Heart right ventricle (tissue), 16 donors: Measurements from ENCODE around the gene CNTN2. TPM values are rescaled to one million over a fixed set of nuclear protein-coding genes. Genes with fewer than 3 reads are reported as not detected.
A peak's percentile ranks its signal among the peaks of the same experiment; 100 is the strongest.

Source experiments
- ATAC-seq, 8 donors: fragments of 200-7000 bp; cut with Tn5 transposase; one replicate each; pipeline ENCODE4 v1.9.1; 2020; ENCODE audit warnings: mild to moderate bottlenecking in 8 of 8, moderate library complexity in 8 of 8, moderate number of reproducible peaks in 1 of 8
- DNase-seq, 2 donors: peaks; one replicate each; pipeline ENCODE4 v3.0.0-alpha.2; 2020
- H3K27ac ChIP-seq, 10 donors: fragments of 200-600 bp; sonication (generic) in 2 of 10; one replicate each; pipeline versions ENCODE4 v1.5.0 to v1.8.0; 2020 to 2022; ENCODE audit warnings: mild to moderate bottlenecking in 3 of 10
- H3K27me3 ChIP-seq, 7 donors: fragments of 200-600 bp; one replicate each; pipeline ENCODE4 v1.8.0; 2021 to 2022; ENCODE audit warnings: mild to moderate bottlenecking in 2 of 7
- H3K36me3 ChIP-seq, 9 donors: fragments of 200-600 bp; sonication (generic) in 1 of 9; one replicate each; pipeline versions ENCODE4 v1.5.0 to v1.8.0; 2020 to 2022; ENCODE audit warnings: mild to moderate bottlenecking in 2 of 9
- H3K4me1 ChIP-seq, 9 donors: fragments of 200-600 bp; sonication (generic) in 1 of 9; one replicate each; pipeline versions ENCODE4 v1.5.0 to v1.8.0; 2020 to 2022; ENCODE audit warnings: mild to moderate bottlenecking in 4 of 9
- H3K4me3 ChIP-seq, 10 donors: fragments of 200-600 bp; sonication (generic) in 2 of 10; one replicate each; pipeline versions ENCODE4 v1.5.0 to v1.8.0; 2020 to 2022; ENCODE audit warnings: mild to moderate bottlenecking in 7 of 10, moderate library complexity in 2 of 10
- H3K9me3 ChIP-seq, 11 donors: fragments of 200-600 bp in 10 of 11; sonication (generic) in 2 of 11; one replicate each; pipeline versions ENCODE4 v1.5.0 to v1.8.0; 2013 to 2022; ENCODE audit warnings: mild to moderate bottlenecking in 2 of 11, control low read depth in 1 of 11, moderate library complexity in 1 of 11
- WGBS, 2 donors: extraction: QIAGEN DNeasy Blood & Tissue Kit; methylation state at CpG; one replicate each; pipeline ENCODE4 v1.1.7; 2013; ENCODE audit warnings: inconsistent platforms in 1 of 2; 5-methylcytosine and 5-hydroxymethylcytosine counted together
- intact Hi-C, 10 donors: fragments of 100-400 bp; cut with DNase I; formaldehyde crosslinking; loops; one replicate each; pipeline versions ENCODE4 v1.11.1 to v1.14.2; 2022
- polyA plus RNA-seq, 2 donors: library from polyadenylated mRNA; stranded (reverse); fragments of 200-250 nt; gene quantifications; one replicate each; pipeline ENCODE4 v1.2.3, GENCODE V29; 2013
- total RNA-seq, 10 donors: library from RNA; stranded (reverse); fragmentation: NEBNext Ultra II Directional in 3 of 10; extraction: Animal tissue kit (Norgen Biotek cat#: 25700) in 3 of 10; gene quantifications; one replicate each; pipeline versions ENCODE4 v1.2.1 to v1.2.4, GENCODE V29; 2021 to 2023
- TF ChIP-seq, protein P1 (sequence below), 9 donors: fragments of 200-600 bp; sonication (generic) in 2 of 9; IDR thresholded peaks; one replicate each; pipeline versions ENCODE4 v1.5.0 to v1.8.0; 2021 to 2022; ENCODE audit warnings: antibody characterized with exemption in 9 of 9, mild to moderate bottlenecking in 5 of 9, moderate library complexity in 1 of 9
- donor health status: Arrhythmogenic right ventricular cardiomyopathy.
- donor health status: ischemic (EF 13 %, LVEDD 7.1; RV severe dilation, severe dysfunction).
- donor health status: healthy with polysubstance abuse.
- donor health status: DM: no; HTN: yes; CAD: no.
- donor health status: DM: no; HTN: no; CAD: no.
- donor health status: ischemic (EF 25% LVEDD 6.9; RV normal size, moderate dysfunction).
- donor health status: ischemic (EF 25% LVEDD 5.7; RV mildly dilated, moderate dysfunction).
- donor health status: healthy.
- donor health status: DM: yes; HTN: yes; CAD: no.
- donor health status: Ischemic cardiomyopathy.
- donor health status: ischemic (EF 35%, LVEDD 5.7; RV mildly dilated, moderate dysfunction).
- donor health status: nonischemic (EF 11% LVEDD 7.7; RV severe dilation, severe dysfunction).
- donor health status: DM: yes; HTN: yes; CAD: no.
- donor health status: PGD.
- donor health status: ischemic (EF 29% LVEDD 5.4; RV normal size, mild dysfunction).
- donor health status: nonischemic (EF 23%, LVEDD 6.1; RV moderate dilation, normal function).

CNTN2 gene
- total and polyA plus RNA-seq, 12 donors, result 0.04 to 0.73 (median 0.25) TPM; not detected in 3

GRCh38 chr1:205046870-205047269 lies 3.9 kb downstream of the CNTN2 start:
- Histone ChIP-seq H3K9me3 (no peaks in the 10 kb centered on the region), H3K4me3 (no peak overlapping the region), H3K36me3 (no peaks in the 10 kb centered on the region), H3K27ac (no peak overlapping the region), H3K27me3 (peaks cover 14 to 72% (median 62%) of the 10 kb centered on the region in 7 donors), H3K4me1 (peaks cover 0 to 10% (median 0%) of the 10 kb centered on the region in 9 donors)
- TF ChIP-seq, protein P1, sequence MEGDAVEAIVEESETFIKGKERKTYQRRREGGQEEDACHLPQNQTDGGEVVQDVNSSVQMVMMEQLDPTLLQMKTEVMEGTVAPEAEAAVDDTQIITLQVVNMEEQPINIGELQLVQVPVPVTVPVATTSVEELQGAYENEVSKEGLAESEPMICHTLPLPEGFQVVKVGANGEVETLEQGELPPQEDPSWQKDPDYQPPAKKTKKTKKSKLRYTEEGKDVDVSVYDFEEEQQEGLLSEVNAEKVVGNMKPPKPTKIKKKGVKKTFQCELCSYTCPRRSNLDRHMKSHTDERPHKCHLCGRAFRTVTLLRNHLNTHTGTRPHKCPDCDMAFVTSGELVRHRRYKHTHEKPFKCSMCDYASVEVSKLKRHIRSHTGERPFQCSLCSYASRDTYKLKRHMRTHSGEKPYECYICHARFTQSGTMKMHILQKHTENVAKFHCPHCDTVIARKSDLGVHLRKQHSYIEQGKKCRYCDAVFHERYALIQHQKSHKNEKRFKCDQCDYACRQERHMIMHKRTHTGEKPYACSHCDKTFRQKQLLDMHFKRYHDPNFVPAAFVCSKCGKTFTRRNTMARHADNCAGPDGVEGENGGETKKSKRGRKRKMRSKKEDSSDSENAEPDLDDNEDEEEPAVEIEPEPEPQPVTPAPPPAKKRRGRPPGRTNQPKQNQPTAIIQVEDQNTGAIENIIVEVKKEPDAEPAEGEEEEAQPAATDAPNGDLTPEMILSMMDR (IDR thresholded peaks at IDR 0.05), result no peak
- peak in 1 of 8 donors; percentile 36 for ATAC-seq
- no peak for DNase-seq
- 44 to 51% methylated on average over 4 of the region's 4 CpGs for WGBS, 2 donors
- intact Hi-C loops, result no loop called here

DNA sequence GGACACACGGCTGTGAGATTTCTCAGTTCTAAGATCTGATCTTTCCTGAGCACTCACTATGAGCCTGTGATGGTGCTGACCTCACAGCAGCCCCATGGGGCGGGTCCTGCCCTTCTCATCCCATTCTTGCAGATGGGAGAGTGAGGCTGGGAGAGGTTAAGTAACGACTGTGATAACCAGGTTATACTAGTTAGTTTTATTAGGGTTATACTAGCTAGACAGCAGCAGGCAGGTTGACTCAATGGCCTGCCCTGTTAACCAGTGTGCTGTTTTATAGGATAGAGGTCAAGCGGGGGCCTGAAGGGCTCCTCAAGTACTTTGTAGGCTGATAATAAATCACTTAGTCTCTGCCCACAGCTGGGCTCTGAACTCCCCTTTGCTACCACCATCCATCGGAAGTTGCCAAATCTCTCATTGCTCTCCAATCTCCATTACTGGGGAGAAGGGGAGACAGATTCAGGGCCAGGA lies 4.8 kb downstream of the CNTN2 start:
- intact Hi-C loops, result no loop called here
- Histone ChIP-seq H3K27me3 (peaks cover 10 to 69% (median 54%) of the 10 kb centered on the region in 7 donors), H3K27ac (no peak overlapping the region), H3K36me3 (no peaks in the 10 kb centered on the region), H3K4me1 (peaks cover 0 to 8% (median 0%) of the 10 kb centered on the region in 9 donors), H3K9me3 (no peaks in the 10 kb centered on the region), H3K4me3 (no peak overlapping the region)
- ATAC-seq (no peak), DNase-seq (no peak)
- TF ChIP-seq, protein P1 (IDR thresholded peaks at IDR 0.05), result no peak
- WGBS, 2 donors, result 72 to 74% methylated on average over 5 of the region's 5 CpGs

DNA sequence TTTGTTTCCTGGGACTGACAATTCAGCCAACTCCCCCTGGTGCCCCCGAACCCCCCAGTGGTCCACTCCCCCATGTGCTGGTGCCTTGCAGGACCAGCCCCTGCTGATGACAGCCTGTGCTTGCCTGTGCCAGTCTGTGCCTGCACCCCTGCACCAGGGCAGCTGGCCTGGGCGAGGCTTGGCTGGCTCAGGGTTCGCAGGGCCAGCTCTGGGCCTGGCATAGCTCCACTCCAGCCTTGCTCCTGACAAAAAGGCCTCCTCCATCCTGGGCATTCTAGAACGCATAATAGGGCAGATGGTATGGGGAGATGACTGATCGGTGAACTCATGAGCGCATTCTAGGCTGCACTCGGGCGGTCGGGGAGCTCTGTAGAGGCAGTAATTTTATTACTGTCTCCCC lies 5.4 kb downstream of the CNTN2 start:
- no peak for ATAC-seq

GRCh38 chr1:205049479-205049878 lies 6.5 kb downstream of the CNTN2 start:
- Histone ChIP-seq H3K27me3 (peaks cover 0 to 66% (median 45%) of the 10 kb centered on the region in 7 donors), H3K27ac (no peak overlapping the region), H3K36me3 (no peaks in the 10 kb centered on the region), H3K4me1 (no peaks in the 10 kb centered on the region), H3K4me3 (no peak overlapping the region), H3K9me3 (no peaks in the 10 kb centered on the region)
- peak in 4 of 8 donors; percentile 48 to 71 (median 63) for ATAC-seq
- TF ChIP-seq, protein P1 (IDR thresholded peaks at IDR 0.05), result no peak
- intact Hi-C loops, result no loop called here
- DNase-seq, result no peak
- WGBS, 2 donors, result 59 to 67% methylated on average over 6 of the region's 6 CpGs

More for the DNA sequence above, 5.4 kb downstream of the CNTN2 start:
- no peak for DNase-seq
- H3K27me3 ChIP-seq, result peaks cover 6 to 68% (median 54%) of the 10 kb centered on the region in 7 donors
- peaks cover 0 to 2% (median 0%) of the 10 kb centered on the region in 9 donors for H3K4me1 ChIP-seq
- intact Hi-C loops, result no loop called here
- H3K27ac ChIP-seq, result no peak overlapping the region
- no peaks in the 10 kb centered on the region for H3K36me3 ChIP-seq
- no peaks in the 10 kb centered on the region for H3K9me3 ChIP-seq
- no peak overlapping the region for H3K4me3 ChIP-seq
- 88 to 89% methylated on average over 9 of the region's 9 CpGs for WGBS, 2 donors
- TF ChIP-seq, protein P1 (IDR thresholded peaks at IDR 0.05), result no peak
